Lung microvascular endothelial cell (primary cell): Measurements from ENCODE around the gene SPNS2. TPM values are rescaled to one million over a fixed set of nuclear protein-coding genes. Genes with fewer than 3 reads are reported as not detected.

Source experiments
- DNase-seq, 2 donors: peaks; one replicate each; pipeline versions ENCODE4 v3.0.0 to v3.0.0-alpha.2; 2010; ENCODE audit warnings: low read depth in 2 of 2
- total RNA-seq: library from RNA; depleted of rRNA; stranded (reverse); fragments of >200 nt; gene quantifications from 2 replicates; pipeline ENCODE4 v1.2.1, GENCODE V29; 2014

SPNS2 gene
- total RNA-seq, 1 donor from 2014 or later: 71.4 TPM

- peak in 1 of 2 donors; percentile 29 for DNase-seq
Measured at GRCh38 chr17:4536742-4537411, 38.2 kb downstream of the SPNS2 start.

GRCh38 chr17:4537451-4538235, 39.0 kb downstream of the SPNS2 start:
- DNase-seq: no peak

- DNase-seq: no peak
Measured at GRCh38 chr17:4538236-4539002, 39.7 kb downstream of the SPNS2 start.

- no peak for DNase-seq
Measured at GRCh38 chr17:4539025-4539424, 40.3 kb downstream of the SPNS2 start.

- DNase-seq: no peak
Measured at GRCh38 chr17:4539576-4540223, 41.0 kb downstream of the SPNS2 start.

- peak; percentile 25 to 70 for DNase-seq
Measured at GRCh38 chr17:4540224-4540651, 41.6 kb downstream of the SPNS2 start.

GRCh38 chr17:4540687-4541327, 42.1 kb downstream of the SPNS2 start:
- peak in 1 of 2 donors; percentile 75 for DNase-seq

- no peak for DNase-seq
Measured at GRCh38 chr17:4541328-4542002, 42.8 kb downstream of the SPNS2 start.

- DNase-seq: no peak
Measured at GRCh38 chr17:4542003-4542725, 43.5 kb downstream of the SPNS2 start.

- DNase-seq: no peak
Measured at GRCh38 chr17:4542726-4543191, 44.1 kb downstream of the SPNS2 start.

GRCh38 chr17:4543557-4544026, 44.9 kb downstream of the SPNS2 start:
- no peak for DNase-seq

GRCh38 chr17:4544135-4544950, 45.7 kb downstream of the SPNS2 start:
- DNase-seq: no peak

- no peak for DNase-seq
Measured at GRCh38 chr17:4544951-4545216, 46.2 kb downstream of the SPNS2 start.

- DNase-seq: no peak
Measured at GRCh38 chr17:4545217-4545951, 46.7 kb downstream of the SPNS2 start.

- DNase-seq: no peak
Measured at GRCh38 chr17:4547118-4547906, 48.6 kb downstream of the SPNS2 start.

GRCh38 chr17:4548061-4548461, 49.4 kb downstream of the SPNS2 start:
- no peak for DNase-seq

- DNase-seq: no peak
Measured at GRCh38 chr17:4548721-4549531, 50.2 kb downstream of the SPNS2 start.
